Muscle of leg (tissue), 16 donors: ENCODE results near the gene KCNJ15. TPM values are rescaled to one million over a fixed set of nuclear protein-coding genes. Genes with fewer than 3 reads are reported as not detected.
A peak's percentile ranks its signal among the peaks of the same experiment; 100 is the strongest.

Experiments used
- DNase-seq: peaks from one replicate; pipeline ENCODE4 v3.0.0; 2013
- H3K27ac ChIP-seq: one replicate; pipeline ENCODE4 v1.5.1; 2013; ENCODE audit warnings: mild to moderate bottlenecking, low read length, control low read depth
- H3K27me3 ChIP-seq: one replicate; pipeline ENCODE4 v1.6.1; 2013; ENCODE audit warnings: low read length; ENCODE audit not compliant: control insufficient read depth, insufficient read depth
- H3K36me3 ChIP-seq: one replicate; pipeline ENCODE4 v1.6.1; 2013; ENCODE audit warnings: low read length; ENCODE audit not compliant: control insufficient read depth, insufficient read depth
- H3K4me1 ChIP-seq: one replicate; pipeline ENCODE4 v1.6.1; 2013; ENCODE audit warnings: low read length; ENCODE audit not compliant: control insufficient read depth, insufficient read depth
- H3K4me3 ChIP-seq: one replicate; pipeline ENCODE4 v1.5.1; 2013; ENCODE audit warnings: low read length, control low read depth
- H3K9me3 ChIP-seq: replicated peaks from 2 replicates; pipeline ENCODE4 v1.6.1; 2013; ENCODE audit warnings: low read depth, low read length; ENCODE audit not compliant: control insufficient read depth
- WGBS: methylation state at CpG from one replicate; pipeline ENCODE4 v1.1.5; 2013; ENCODE audit warnings: missing lambda C conversion rate; ENCODE audit not compliant: insufficient coverage; 5-methylcytosine and 5-hydroxymethylcytosine counted together
- long read RNA-seq, 11 donors: transcript quantifications; one replicate each; lab custom pipeline, GENCODE V29; 2026
- polyA plus RNA-seq, 8 donors: library from polyadenylated mRNA; unstranded; fragments of 120-200 nt; gene quantifications; one replicate each; pipeline versions ENCODE4 v1.2.1 to v1.2.3, GENCODE V29; 2013; ENCODE audit warnings: inconsistent platforms in 1 of 8, low replicate concordance in 1 of 8; ENCODE audit not compliant: insufficient read length in 8 of 8, insufficient read depth in 1 of 8
- total RNA-seq: library from RNA; stranded (reverse); fragments of 120-200 nt; gene quantifications from one replicate; pipeline ENCODE4 v1.2.4, GENCODE V29; 2013

The KCNJ15 gene
- 0.27 TPM for total RNA-seq
- polyA plus RNA-seq = 1 to 10 TPM in 1 of 8 donors, under 1 TPM in 7; 0.24 to 2.3 (median 0.43) TPM
- long read RNA-seq, donor 1 = 0 reads
- long read RNA-seq, donor 2 = 0 reads
- long read RNA-seq, donor 3 = 0 reads
- long read RNA-seq, donor 4, partial matches to known transcripts = 0 of 1 reads
- long read RNA-seq, donor 4, other reads (novel, unspliced or antisense) = 0 of 1 reads
- long read RNA-seq, donor 5 = 0 reads
- long read RNA-seq, donor 6 = 0 reads
- long read RNA-seq, donor 7 = 0 reads
- long read RNA-seq, donor 8 = 0 reads
- long read RNA-seq, donor 9 = 0 reads
- long read RNA-seq, donor 10 = 0 reads
- long read RNA-seq, donor 11 = 0 reads

- Histone ChIP-seq H3K27ac (no peak within 1 kb of the TSS), H3K4me3 (no peak within 1 kb of the TSS), H3K27me3 (peaks cover 17% of the 10 kb centered on the region), H3K36me3 (no peaks in the 10 kb centered on the region), H3K9me3 (no peaks in the 10 kb centered on the region), H3K4me1 (no peaks in the 10 kb centered on the region)
- WGBS = 30% methylated on average over 2 of the region's 5 CpGs
- DNase-seq = no peak
Observed at GRCh38 chr21:38256599-38257302, at the start of gene KCNJ15. KCNJ15 (plus strand) TSS chr21:38256991; CDS start chr21:38299262, 42,271 bp downstream.

- Histone ChIP-seq H3K27me3 (no peaks in the 10 kb centered on the region), H3K4me1 (no peaks in the 10 kb centered on the region), H3K4me3 (no peak overlapping the region), H3K36me3 (no peaks in the 10 kb centered on the region), H3K9me3 (peaks cover 4% of the 10 kb centered on the region), H3K27ac (no peak overlapping the region)
- WGBS = 71% methylated on average over 1 of the region's 6 CpGs
- no peak for DNase-seq
Observed at GRCh38 chr21:38208118-38208517, 48.7 kb upstream of the KCNJ15 start.

- H3K27me3 ChIP-seq = no peaks in the 10 kb centered on the region
- H3K27ac ChIP-seq = no peak overlapping the region
- WGBS = 6% methylated on average over 2 of the region's 3 CpGs
Observed at GRCh38 chr21:38211321-38211720, 45.5 kb upstream of the KCNJ15 start.

GRCh38 chr21:38212706-38213105, 44.1 kb upstream of the KCNJ15 start:
- Histone ChIP-seq H3K27me3 (no peaks in the 10 kb centered on the region), H3K4me1 (no peaks in the 10 kb centered on the region), H3K4me3 (no peak overlapping the region), H3K9me3 (peaks cover 4% of the 10 kb centered on the region), H3K36me3 (no peaks in the 10 kb centered on the region), H3K27ac (no peak overlapping the region)
- no peak for DNase-seq
- WGBS = 70% methylated on average over 2 of the region's 6 CpGs

More at GRCh38 chr21:38211321-38211720, 45.5 kb upstream of the KCNJ15 start:
- DNase-seq = peak; percentile 27
- no peaks in the 10 kb centered on the region for H3K4me1 ChIP-seq
- H3K36me3 ChIP-seq = no peaks in the 10 kb centered on the region
- H3K9me3 ChIP-seq = peaks cover 4% of the 10 kb centered on the region
- no peak overlapping the region for H3K4me3 ChIP-seq

DNA sequence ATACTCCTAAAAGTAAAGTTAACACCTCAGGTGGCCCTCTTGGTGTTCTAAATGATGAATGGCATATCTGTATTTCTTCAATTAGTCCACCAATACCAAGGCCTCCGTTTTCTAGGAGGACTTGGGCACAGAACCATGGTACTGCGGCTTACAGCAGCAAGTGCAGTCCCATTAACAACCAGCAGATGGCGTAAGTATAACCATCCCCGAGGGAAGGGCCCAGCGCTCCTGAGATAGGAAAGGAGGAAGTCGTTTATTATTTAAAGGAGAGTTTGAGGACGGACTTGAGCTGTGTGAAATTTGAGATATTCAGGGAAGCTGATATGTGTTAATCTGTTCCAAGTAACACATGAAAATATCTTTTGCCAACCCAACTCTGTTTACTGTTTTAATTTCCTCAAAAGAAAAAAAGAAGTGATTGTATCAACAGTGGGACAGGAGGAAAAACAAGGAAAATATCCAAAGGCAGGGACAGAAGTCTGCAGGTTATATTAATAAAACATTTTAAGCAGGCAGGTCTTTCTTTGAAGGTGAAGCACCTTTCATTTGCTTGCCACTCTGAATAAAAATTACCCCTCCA, 37.7 kb upstream of the KCNJ15 start:
- Histone ChIP-seq H3K27me3 (no peaks in the 10 kb centered on the region), H3K36me3 (no peaks in the 10 kb centered on the region), H3K9me3 (peaks cover 13% of the 10 kb centered on the region), H3K4me1 (no peaks in the 10 kb centered on the region), H3K27ac (no peak overlapping the region), H3K4me3 (no peak overlapping the region)
- peak; percentile 70 for DNase-seq
- WGBS = 8% methylated on average over 2 of the region's 7 CpGs

DNA sequence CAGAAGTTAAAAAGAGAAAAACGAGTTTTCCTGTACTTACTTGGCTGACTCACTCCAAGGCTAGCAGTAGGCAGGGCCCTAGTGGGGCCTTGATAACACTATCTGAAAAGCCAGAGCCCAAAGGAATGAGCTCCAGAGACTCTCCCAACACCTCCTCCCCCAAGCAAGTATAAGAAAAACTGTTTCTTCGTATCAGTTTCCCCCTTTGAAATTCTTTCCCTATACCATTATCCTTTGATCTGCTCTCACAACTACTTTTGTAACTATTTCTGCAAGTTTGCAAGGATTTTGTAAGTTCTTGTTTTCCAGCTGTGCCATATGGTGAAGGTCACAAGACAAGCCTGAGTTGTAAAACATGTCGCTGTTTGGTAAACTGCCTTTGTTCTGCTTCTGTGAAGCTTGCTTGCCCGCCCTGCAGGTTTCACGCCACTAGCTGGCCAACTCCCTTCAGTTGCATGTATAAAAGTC, 36.5 kb upstream of the KCNJ15 start:
- Histone ChIP-seq H3K36me3 (no peaks in the 10 kb centered on the region), H3K9me3 (peaks cover 22% of the 10 kb centered on the region), H3K4me3 (no peak overlapping the region), H3K4me1 (no peaks in the 10 kb centered on the region), H3K27me3 (no peaks in the 10 kb centered on the region), H3K27ac (no peak overlapping the region)
- WGBS = 79% methylated on average over 3 of the region's 5 CpGs
- DNase-seq = no peak

GRCh38 chr21:38221594-38221993, 35.2 kb upstream of the KCNJ15 start:
- no peak for DNase-seq
- Histone ChIP-seq H3K9me3 (peaks cover 32% of the 10 kb centered on the region), H3K36me3 (no peaks in the 10 kb centered on the region), H3K27me3 (no peaks in the 10 kb centered on the region), H3K27ac (no peak overlapping the region), H3K4me3 (no peak overlapping the region), H3K4me1 (no peaks in the 10 kb centered on the region)
- no CpG with 5 or more reads among the region's 1 CpG for WGBS

- WGBS = 96% methylated on average over 3 of the region's 6 CpGs
- H3K9me3 ChIP-seq = peaks cover 49% of the 10 kb centered on the region
- H3K4me3 ChIP-seq = no peak overlapping the region
- H3K27me3 ChIP-seq = no peaks in the 10 kb centered on the region
- no peaks in the 10 kb centered on the region for H3K4me1 ChIP-seq
- no peaks in the 10 kb centered on the region for H3K36me3 ChIP-seq
- no peak for DNase-seq
- H3K27ac ChIP-seq = no peak overlapping the region
Observed at GRCh38 chr21:38223893-38224540, 32.8 kb upstream of the KCNJ15 start.

DNA sequence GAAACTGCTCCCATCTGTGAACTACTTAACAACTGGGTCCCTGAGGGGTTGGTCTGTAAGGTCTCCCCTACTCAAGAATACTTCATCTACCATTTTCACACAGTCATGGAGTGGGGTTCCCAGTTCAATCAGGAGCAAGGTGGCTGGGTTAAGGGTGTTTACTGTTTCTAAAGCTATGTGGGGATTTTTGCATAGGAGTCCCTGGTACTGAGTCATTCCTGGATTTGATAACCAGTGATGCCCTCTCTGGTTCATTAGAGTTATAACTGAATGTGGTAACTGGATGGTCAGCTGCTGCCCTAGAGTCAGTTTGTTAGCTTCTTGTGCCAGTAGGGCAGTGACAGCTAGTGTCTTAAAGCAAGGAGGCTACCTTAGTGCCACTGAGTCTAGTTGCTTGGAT, 29.4 kb upstream of the KCNJ15 start:
- H3K4me1 ChIP-seq = no peaks in the 10 kb centered on the region
- no peak overlapping the region for H3K27ac ChIP-seq
- H3K4me3 ChIP-seq = no peak overlapping the region
- DNase-seq = no peak
- H3K27me3 ChIP-seq = no peaks in the 10 kb centered on the region
- H3K36me3 ChIP-seq = no peaks in the 10 kb centered on the region
- peaks cover 60% of the 10 kb centered on the region for H3K9me3 ChIP-seq

DNA sequence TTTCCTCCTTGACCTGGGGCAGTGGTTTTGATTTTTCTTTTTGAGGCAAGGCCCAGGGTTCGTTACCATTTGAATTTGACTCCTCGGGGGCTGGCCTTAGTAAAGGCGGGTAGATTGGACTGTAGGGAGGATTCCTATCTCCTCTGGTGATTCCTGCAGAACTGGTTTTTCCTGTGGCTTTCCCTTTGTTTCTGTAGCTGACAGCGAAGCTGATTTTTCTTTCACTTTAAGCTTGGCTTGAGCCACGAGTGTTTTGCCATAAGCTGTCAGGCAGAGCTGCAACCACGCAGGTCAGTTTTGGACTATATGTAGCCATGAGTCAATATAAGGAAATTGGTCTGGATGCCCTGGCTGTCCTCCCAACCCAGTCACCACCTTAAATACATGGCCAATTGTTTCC, 28.7 kb upstream of the KCNJ15 start:
- H3K9me3 ChIP-seq = peaks cover 54% of the 10 kb centered on the region
- WGBS = 37% methylated on average over 3 of the region's 6 CpGs
- H3K36me3 ChIP-seq = no peaks in the 10 kb centered on the region
- no peak overlapping the region for H3K27ac ChIP-seq
- DNase-seq = no peak
- H3K4me1 ChIP-seq = no peaks in the 10 kb centered on the region
- H3K27me3 ChIP-seq = no peaks in the 10 kb centered on the region
- H3K4me3 ChIP-seq = no peak overlapping the region
